Duodenal mucosa (tissue), 2 donors: ENCODE results near the gene C10orf90.

Source experiments
- H3K27ac ChIP-seq: one replicate; pipeline ENCODE4 v1.7.0; 2013; ENCODE audit warnings: low read depth, low read length
- H3K27me3 ChIP-seq, 2 donors: one replicate each; pipeline ENCODE4 v1.7.0; 2013; ENCODE audit warnings: low read length in 2 of 2, control low read depth in 1 of 2; ENCODE audit not compliant: insufficient read depth in 2 of 2, control insufficient read depth in 1 of 2
- H3K36me3 ChIP-seq, 2 donors: one replicate each; pipeline ENCODE4 v1.7.0; 2013; ENCODE audit warnings: low read length in 2 of 2, control low read depth in 1 of 2; ENCODE audit not compliant: insufficient read depth in 2 of 2, control insufficient read depth in 1 of 2
- H3K4me1 ChIP-seq, 2 donors: one replicate each; pipeline ENCODE4 v1.7.0; 2013; ENCODE audit warnings: low read length in 2 of 2, control low read depth in 1 of 2; ENCODE audit not compliant: insufficient read depth in 2 of 2, control insufficient read depth in 1 of 2
- H3K4me3 ChIP-seq, 2 donors: one replicate each; pipeline ENCODE4 v1.7.0; 2013; ENCODE audit warnings: low read length in 2 of 2, low read depth in 1 of 2
- H3K9ac ChIP-seq, 2 donors: one replicate each; pipeline ENCODE4 v1.7.0; 2013; ENCODE audit warnings: low read length in 2 of 2, low read depth in 1 of 2
- H3K9me3 ChIP-seq, 2 donors: one replicate each; pipeline ENCODE4 v1.7.0; 2013; ENCODE audit warnings: low read length in 2 of 2, control low read depth in 1 of 2; ENCODE audit not compliant: control insufficient read depth in 1 of 2

C10orf90 gene

DNA sequence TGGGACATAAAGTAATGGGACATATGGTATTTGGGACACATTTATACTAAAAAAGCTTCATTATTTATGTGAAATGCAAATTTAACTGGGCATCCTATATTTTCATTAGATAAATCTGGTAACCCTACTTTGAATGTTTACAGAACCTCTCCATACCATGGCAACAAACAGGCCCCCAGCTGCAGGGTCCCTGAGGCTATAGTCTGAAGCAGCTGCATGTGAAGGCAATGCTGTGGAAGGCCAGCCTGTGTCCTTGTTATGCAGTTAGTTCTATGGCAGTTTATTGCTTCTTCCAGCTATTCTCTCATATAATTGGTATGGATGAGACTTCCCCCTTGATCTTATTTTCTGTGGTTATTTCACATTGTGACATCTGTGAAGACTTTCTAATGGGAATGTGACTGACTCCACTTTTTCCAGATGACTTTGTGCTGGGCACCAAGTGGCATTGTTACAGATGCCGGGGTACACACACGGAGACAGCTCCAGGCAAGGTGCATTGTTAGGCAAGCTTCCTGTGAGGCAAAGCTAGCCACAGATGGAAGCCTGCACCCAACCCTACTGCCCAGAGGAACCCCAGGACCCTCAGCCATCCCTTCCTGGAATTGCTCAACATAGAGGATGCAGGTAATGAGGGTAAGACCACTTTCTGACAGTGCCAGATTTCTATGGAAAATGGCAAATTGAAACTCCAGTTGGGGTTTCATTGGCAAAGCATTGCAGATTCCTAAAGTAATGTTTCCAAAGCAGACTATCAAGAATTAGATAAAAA lies 232.7 kb downstream of the C10orf90 start:
- no peak overlapping the region for H3K27ac ChIP-seq
- H3K4me1 ChIP-seq, result no peaks in the 10 kb centered on the region
- H3K4me3 ChIP-seq, result no peak overlapping the region
- no peaks in the 10 kb centered on the region for H3K27me3 ChIP-seq
- no peaks in the 10 kb centered on the region for H3K9me3 ChIP-seq
- H3K36me3 ChIP-seq, result no peaks in the 10 kb centered on the region
- no peak overlapping the region for H3K9ac ChIP-seq

DNA sequence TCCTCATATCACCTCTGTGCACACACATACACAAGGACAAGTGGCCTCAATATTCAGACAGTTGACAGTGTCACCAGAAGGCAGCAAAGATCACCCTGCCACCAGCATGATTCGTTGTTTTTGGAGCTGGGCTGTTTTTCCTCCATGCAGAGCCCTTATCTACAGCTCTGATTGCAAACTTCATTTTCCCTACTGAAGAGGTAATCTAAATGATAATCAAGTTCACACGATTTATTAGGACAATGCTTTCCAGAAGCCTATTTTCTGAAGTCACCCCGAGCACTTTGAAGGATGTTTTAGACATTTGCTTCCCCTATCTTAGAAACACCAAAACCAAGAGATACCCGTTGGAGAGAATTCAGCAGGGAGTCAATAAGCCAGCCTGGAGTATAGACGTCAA lies 236.3 kb downstream of the C10orf90 start:
- H3K27ac ChIP-seq, result no peak overlapping the region
- no peaks in the 10 kb centered on the region for H3K27me3 ChIP-seq
- H3K4me1 ChIP-seq, result no peaks in the 10 kb centered on the region
- H3K9me3 ChIP-seq, result no peaks in the 10 kb centered on the region
- H3K9ac ChIP-seq, result no peak overlapping the region
- H3K4me3 ChIP-seq, result no peak overlapping the region
- no peaks in the 10 kb centered on the region for H3K36me3 ChIP-seq

DNA sequence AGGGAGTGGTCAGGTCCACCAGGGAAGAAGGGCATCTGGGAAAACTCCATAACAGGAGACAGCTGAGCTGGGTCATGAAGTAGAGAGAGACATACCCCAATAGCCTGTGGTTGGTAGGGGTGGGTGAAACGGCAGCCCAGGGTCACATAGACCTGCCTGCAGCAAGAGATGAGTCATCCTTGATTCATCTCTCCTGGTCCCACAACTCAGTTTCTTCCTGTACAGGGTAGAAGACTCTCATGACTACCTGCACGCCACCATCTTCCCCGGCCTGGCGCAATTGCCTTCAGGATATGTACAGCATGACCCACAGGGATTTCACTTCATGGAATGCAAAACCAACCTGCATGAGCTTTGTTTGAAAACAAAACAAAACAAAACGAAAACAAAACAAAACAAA lies 237.1 kb downstream of the C10orf90 start:
- H3K27me3 ChIP-seq, result no peaks in the 10 kb centered on the region
- H3K36me3 ChIP-seq, result no peaks in the 10 kb centered on the region
- H3K9me3 ChIP-seq, result no peaks in the 10 kb centered on the region
- no peak overlapping the region for H3K4me3 ChIP-seq
- no peaks in the 10 kb centered on the region for H3K4me1 ChIP-seq
- no peak overlapping the region for H3K9ac ChIP-seq
- no peak overlapping the region for H3K27ac ChIP-seq

DNA sequence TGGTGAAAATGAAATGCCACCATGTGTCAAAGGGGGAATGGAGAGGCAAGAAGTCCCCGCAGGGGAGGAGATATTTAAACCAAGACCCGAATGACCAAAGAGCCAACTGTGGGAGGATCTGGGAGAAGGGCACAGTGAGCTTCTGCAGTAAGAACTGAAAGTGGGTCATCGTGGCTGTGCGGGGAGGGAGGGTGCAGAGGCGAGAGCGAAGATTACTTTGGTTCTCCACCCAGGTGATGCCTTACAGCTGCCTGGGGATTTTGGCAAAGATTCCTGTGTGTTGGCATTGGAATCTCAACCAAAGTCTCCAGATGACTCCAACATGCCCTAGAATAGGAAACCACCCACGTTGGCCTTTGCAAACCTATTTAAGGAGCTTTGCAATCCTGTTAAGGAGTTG lies 238.0 kb downstream of the C10orf90 start:
- Histone ChIP-seq H3K9ac (no peak overlapping the region), H3K4me3 (no peak overlapping the region), H3K9me3 (no peaks in the 10 kb centered on the region), H3K36me3 (no peaks in the 10 kb centered on the region), H3K27me3 (no peaks in the 10 kb centered on the region), H3K27ac (no peak overlapping the region), H3K4me1 (no peaks in the 10 kb centered on the region)

DNA sequence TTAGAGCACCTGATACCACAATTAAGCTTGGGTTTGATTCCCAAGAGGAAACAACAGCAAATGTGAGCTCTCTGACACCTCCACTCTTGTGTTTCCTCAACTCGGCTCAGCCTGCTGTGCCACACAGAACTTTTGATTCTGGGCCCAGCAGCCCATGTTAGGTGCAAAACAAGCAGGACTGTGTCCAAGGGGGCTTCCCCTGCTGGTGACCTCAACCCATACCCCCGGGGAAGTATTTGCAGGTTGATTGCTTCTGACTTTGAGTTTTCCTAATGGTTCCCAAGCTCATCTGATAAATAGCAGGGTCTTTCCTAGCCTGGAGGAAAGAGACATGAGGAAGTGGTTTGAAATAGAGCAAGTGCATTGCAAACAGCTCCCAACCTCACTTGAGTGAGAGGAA lies 238.7 kb downstream of the C10orf90 start:
- Histone ChIP-seq H3K27ac (no peak overlapping the region), H3K9me3 (no peaks in the 10 kb centered on the region), H3K36me3 (no peaks in the 10 kb centered on the region), H3K9ac (no peak overlapping the region), H3K4me3 (no peak overlapping the region), H3K4me1 (no peaks in the 10 kb centered on the region), H3K27me3 (no peaks in the 10 kb centered on the region)

DNA sequence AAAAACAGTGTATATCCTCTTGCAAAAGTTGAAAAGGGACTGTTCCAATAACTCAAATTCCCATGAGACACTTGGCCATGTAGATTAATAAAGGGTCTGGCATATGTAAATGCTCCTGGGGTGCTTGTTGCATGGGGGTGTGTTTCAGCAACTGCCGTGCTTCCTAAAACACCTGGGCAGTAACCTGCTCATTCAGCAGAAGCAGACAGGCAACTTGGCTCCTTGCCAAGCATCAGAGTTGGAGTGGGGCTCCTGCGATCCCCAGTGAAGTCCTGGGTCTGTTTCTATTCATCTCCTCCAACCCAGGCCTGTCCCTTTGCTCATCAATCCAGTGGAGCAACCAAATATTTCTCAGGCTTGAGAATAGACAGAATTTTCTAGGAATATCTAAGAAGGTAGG lies 240.0 kb downstream of the C10orf90 start:
- H3K9ac ChIP-seq, result no peak overlapping the region
- H3K4me1 ChIP-seq, result no peaks in the 10 kb centered on the region
- no peaks in the 10 kb centered on the region for H3K36me3 ChIP-seq
- no peak overlapping the region for H3K4me3 ChIP-seq
- H3K9me3 ChIP-seq, result no peaks in the 10 kb centered on the region
- no peak overlapping the region for H3K27ac ChIP-seq
- no peaks in the 10 kb centered on the region for H3K27me3 ChIP-seq

DNA sequence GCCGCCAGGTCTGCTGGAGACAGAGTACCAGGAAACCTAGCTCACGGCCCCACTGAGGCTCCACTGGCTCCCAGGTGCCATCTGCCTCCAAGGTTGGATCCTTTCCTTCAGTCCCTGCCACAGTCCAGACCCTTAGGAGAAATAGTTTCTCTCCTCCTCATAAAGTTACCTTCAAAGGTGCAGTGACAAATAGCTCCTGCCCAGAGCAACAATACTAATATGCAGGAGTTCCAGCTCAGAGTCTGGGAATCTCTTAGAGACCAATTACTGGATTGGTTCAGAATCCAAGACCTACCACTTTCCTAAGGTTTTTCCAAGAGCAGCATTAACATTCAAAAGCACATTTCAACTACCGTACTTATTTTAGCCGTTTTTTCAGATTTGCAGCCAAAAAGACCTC lies 241.2 kb downstream of the C10orf90 start:
- H3K4me1 ChIP-seq, result no peaks in the 10 kb centered on the region
- H3K9me3 ChIP-seq, result peaks cover 2 to 4% of the 10 kb centered on the region in 2 donors
- H3K27ac ChIP-seq, result no peak overlapping the region
- H3K4me3 ChIP-seq, result no peak overlapping the region
- no peaks in the 10 kb centered on the region for H3K27me3 ChIP-seq
- no peaks in the 10 kb centered on the region for H3K36me3 ChIP-seq
- no peak overlapping the region for H3K9ac ChIP-seq

DNA sequence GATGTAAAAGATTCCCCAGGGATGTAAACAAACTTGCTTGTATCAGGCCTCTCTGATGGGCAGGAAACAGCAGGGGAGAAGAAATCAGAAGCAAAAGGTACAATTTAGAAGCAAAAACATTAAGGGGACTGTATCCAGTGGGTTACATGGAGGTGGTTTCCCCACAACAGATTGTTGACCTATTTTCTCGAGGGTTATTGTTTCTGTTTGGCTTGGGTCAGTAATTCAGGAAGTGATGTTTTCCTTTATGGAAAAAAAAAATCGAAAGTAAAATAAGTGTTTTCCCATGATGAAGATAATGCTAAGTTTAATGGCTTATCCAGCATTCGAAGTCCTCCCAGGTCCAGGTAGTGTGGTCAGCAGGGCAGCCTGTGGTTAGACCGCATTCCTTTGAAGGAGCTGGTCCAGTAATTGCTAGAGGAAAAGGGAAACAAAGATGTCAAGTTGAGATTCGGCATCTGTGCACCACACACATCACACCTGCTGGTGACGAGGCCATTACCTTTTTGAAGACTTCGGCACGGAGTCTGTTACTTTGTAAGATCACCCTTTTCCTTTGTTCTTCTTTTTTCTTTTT lies 244.9 kb downstream of the C10orf90 start:
- H3K27ac ChIP-seq, result no peak overlapping the region
- peaks cover 9 to 15% of the 10 kb centered on the region in 2 donors for H3K9me3 ChIP-seq
- H3K4me3 ChIP-seq, result no peak overlapping the region
- no peaks in the 10 kb centered on the region for H3K4me1 ChIP-seq
- H3K36me3 ChIP-seq, result no peaks in the 10 kb centered on the region
- H3K27me3 ChIP-seq, result no peaks in the 10 kb centered on the region
- H3K9ac ChIP-seq, result no peak overlapping the region

DNA sequence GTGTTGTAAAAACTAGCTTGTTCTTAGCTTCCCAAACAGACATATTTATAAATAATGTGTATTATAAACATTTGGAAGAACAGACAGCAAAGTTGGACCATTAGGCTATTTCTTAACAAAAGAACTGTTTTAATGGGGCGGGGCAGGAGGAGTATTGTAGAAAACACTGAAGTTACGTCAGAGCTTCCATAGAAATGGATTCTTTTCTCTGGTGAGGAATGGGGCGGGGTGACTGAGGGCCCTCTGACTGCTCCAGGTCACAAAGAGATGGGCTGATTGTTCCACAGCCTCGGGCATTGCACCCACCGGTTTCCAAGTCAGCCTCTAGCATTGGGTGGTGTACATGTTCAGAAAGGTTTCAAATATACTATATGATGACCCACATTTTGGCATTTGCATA lies 245.5 kb downstream of the C10orf90 start:
- H3K36me3 ChIP-seq, result no peaks in the 10 kb centered on the region
- H3K4me3 ChIP-seq, result no peak overlapping the region
- H3K27me3 ChIP-seq, result no peaks in the 10 kb centered on the region
- H3K27ac ChIP-seq, result no peak overlapping the region
- H3K9me3 ChIP-seq, result peaks cover 9 to 15% of the 10 kb centered on the region in 2 donors
- no peaks in the 10 kb centered on the region for H3K4me1 ChIP-seq
- no peak overlapping the region for H3K9ac ChIP-seq

DNA sequence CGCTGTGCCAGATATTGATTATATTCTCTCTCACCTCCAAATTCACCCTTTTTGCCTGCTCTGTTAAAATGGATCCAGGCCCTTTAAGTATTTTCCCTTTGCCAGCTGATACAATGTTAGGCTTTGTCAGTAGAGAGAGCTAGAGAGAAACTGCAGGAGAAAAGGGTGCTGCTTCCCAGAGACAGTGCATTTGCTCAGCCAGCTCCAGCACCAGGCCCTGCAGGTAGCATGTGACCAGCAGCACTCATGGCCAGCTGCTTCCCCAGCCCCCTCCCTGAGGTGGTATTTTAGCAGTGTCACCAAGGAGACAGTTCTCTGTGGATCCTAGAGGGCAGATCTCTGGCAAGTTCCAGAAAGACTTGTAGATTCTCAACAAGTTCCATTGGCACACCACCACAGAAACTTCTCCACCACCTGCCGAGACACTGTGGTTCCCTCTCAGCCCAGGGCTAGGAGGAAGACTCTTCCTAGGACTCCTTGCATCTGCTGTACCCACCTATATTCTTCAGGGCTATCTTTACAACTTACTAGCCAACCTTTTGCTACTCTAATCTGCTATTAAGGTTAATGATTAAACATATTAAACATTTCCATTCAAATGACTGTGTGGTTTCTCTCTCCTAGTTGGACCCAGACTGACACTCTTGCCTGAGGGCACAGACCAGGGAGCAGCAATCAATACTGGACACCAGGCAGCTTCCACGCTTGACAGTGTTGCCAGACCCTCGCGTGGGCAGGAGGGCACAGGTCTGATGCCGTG lies 246.6 kb downstream of the C10orf90 start:
- no peak overlapping the region for H3K9ac ChIP-seq
- H3K36me3 ChIP-seq, result no peaks in the 10 kb centered on the region
- no peak overlapping the region for H3K4me3 ChIP-seq
- peaks cover 9 to 15% of the 10 kb centered on the region in 2 donors for H3K9me3 ChIP-seq
- H3K27me3 ChIP-seq, result no peaks in the 10 kb centered on the region
- H3K4me1 ChIP-seq, result no peaks in the 10 kb centered on the region
- H3K27ac ChIP-seq, result no peak overlapping the region
